Cardiac muscle cell (in vitro differentiated cells and primary cell): Measurements from ENCODE around the gene FKBP8. TPM values are rescaled to one million over a fixed set of nuclear protein-coding genes. Genes with fewer than 3 reads are reported as not detected.

Experiments used
- DNase-seq, 2 donors: peaks; one replicate each; pipeline versions ENCODE4 v3.0.0 to v3.0.0-alpha.2; 2010 to 2017; ENCODE audit warnings: low read depth in 1 of 2, low spot score in 1 of 2
- H3K27ac ChIP-seq: fragments of 200-600 bp; sonication (generic); 2 replicates; pipeline ENCODE4 v1.5.1; 2016
- H3K27me3 ChIP-seq: fragments of 200-600 bp; sonication (generic); 2 replicates; pipeline ENCODE4 v1.6.0; 2016; ENCODE audit warnings: control low read depth
- H3K36me3 ChIP-seq: fragments of 200-600 bp; sonication (generic); 2 replicates; pipeline ENCODE4 v1.5.1; 2016; ENCODE audit warnings: control low read depth
- H3K4me1 ChIP-seq: fragments of 200-600 bp; sonication (generic); 2 replicates; pipeline ENCODE4 v1.8.1; 2017; ENCODE audit warnings: low read depth, mild to moderate bottlenecking, mixed run types
- H3K4me3 ChIP-seq: fragments of 200-600 bp; sonication (generic); 2 replicates; pipeline ENCODE4 v1.5.1; 2016; ENCODE audit warnings: mild to moderate bottlenecking
- H3K9me3 ChIP-seq: fragments of 200-600 bp; sonication (generic); 2 replicates; pipeline ENCODE4 v1.5.1; 2017; ENCODE audit warnings: low read depth, mild to moderate bottlenecking, control low read depth
- CTCF ChIP-seq: IDR thresholded peaks from 2 replicates; pipeline ENCODE4 v1.5.1; 2012; ENCODE audit warnings: low read depth, mild to moderate bottlenecking, low read length
- polyA plus RNA-seq: library from polyadenylated mRNA; unstranded; fragments of >200 nt; fragmentation: Nextera tagmentation; extraction: Ambion mirVana; gene quantifications from 2 replicates; pipeline ENCODE4 v1.2.1, GENCODE V29; 2016
- total RNA-seq: library from RNA; depleted of rRNA; stranded (reverse); fragments of >200 nt; gene quantifications from 2 replicates; pipeline ENCODE4 v1.2.3, GENCODE V29; 2016

The FKBP8 gene
- total and polyA plus RNA-seq, 2 experiments from 2014 or later = 398 to 568 TPM

DNA sequence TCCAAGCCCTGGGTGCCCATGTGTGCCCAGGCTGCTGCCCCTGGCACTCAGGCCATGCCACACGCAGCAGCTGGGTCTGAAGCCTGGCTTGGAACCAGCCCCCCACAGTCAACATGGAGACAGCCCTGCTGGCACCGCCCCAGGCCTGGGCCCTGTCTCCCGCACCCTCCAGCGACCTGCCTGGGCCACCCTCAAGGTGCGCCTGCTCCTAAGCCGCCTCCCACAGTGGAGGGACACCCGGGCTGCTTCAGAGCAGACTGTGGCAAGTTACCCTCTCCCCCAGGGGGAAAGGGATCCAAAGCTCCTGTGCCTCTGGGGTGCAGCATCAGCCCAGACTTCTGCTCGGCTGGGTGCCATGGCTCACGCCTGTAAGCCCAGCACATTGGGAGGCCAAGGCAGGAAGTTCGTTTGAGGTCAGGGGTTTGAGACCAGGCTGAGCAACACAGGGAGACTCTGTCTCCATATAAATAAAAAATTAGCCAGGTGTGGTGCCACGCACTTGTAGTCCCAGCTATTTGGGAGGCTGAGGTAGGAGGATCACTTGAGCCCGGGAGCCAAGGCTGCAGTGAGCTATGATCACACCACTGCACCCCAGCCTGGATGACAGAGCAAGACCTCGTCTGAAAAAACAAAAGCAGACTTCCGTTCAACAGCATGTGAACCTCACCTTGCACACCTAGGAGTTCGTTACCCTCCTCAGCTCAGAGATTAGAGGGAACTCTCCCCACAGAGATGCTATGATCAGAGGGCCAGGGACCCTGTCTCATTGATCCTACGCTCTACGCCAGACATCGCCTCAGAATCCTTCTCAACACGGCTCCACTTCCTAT is 37.1 kb downstream of the FKBP8 start:
- H3K9me3 ChIP-seq = no peaks in the 10 kb centered on the region
- H3K4me1 ChIP-seq = peaks cover 54% of the 10 kb centered on the region
- no peaks in the 10 kb centered on the region for H3K27me3 ChIP-seq
- no peaks in the 10 kb centered on the region for H3K36me3 ChIP-seq
- no peak for DNase-seq
- no peak for TF ChIP-seq CTCF
- H3K4me3 ChIP-seq = no peak overlapping the region
- H3K27ac ChIP-seq = peak overlapping the region; percentile 85

DNA sequence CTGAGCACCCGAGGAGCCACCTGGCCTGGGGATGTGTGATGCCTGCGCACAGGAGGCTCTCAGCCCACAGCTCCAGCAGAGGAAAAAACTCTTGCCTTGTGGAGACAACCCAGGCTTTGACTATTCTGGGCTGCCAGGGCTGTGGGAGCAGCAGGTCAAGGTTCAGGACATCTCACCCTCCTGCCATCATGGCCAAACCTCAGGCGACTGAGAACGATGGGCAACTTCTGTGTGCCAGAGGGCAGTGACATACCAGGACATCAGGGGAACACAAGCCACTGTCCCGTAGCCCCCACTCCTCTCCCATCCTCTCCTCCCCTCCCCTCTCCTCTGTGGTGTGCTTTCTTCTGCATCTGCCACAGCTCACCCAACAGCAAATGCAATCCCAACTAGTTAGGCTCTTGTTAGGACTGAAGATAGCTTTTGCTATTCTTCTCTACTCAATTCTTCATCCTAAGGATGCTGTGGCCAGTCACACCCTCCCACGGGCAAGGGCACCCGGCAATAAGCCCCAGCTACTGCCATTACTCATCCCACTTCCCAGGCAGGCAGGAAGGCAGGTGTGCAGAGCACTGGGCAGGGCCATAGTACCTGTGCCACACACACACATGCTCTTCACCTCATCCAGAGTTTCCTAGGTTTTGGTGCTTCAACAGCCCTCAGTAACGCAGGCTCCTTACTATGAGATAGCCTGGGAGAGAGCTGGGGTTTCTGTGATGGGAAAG is 38.3 kb downstream of the FKBP8 start:
- Histone ChIP-seq H3K27ac (peak overlapping the region; percentile 23), H3K4me3 (no peak overlapping the region), H3K4me1 (peaks cover 54% of the 10 kb centered on the region), H3K9me3 (no peaks in the 10 kb centered on the region), H3K36me3 (no peaks in the 10 kb centered on the region), H3K27me3 (no peaks in the 10 kb centered on the region)
- no peak for TF ChIP-seq CTCF
- DNase-seq = no peak

DNA sequence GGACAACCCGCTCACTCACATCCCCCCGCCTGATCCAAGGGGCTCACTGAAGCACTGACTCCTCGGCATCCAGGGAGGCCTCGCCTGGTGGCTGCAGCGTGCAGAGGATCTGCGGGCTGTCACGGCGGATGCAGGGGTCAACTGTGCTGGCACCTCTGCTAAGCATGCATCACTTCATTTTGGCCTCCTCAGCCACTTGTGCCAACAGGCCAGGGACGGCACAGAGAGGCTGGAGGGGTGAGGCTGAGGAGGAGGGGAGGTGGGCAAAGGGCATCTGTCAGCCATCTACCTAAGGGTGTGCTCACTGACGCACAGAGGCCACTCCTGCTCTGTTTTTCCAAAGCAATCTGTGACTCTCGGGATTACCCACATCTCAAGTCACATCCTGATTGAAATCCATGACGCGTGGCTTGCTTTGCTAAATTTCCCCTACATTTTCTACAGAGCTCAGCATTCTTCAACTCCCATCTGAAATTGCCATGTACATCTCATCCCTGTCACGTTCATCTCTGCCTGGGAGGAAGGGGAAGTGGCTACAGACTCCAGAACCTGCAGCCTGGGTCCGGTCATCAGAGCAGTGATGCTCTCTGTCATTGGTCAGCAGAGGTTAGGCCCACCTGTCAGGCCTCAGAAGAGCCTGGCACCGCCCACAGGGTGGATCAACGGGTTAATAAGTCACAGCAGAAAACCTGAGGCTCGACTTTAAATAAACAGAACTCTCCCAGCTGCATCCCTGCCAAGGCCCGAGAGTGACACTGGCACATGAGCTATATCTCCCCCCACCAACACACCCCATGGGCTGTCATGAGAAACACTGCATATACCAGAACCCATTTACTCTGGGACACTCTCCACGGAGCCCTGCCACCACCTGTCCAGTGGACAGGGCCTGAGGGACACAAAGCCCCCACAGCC is 39.1 kb downstream of the FKBP8 start:
- Histone ChIP-seq H3K4me1 (peaks cover 49% of the 10 kb centered on the region), H3K27me3 (no peaks in the 10 kb centered on the region), H3K4me3 (no peak overlapping the region), H3K9me3 (no peaks in the 10 kb centered on the region), H3K27ac (peak overlapping the region; percentile 48), H3K36me3 (no peaks in the 10 kb centered on the region)
- TF ChIP-seq CTCF = no peak
- no peak for DNase-seq

- Histone ChIP-seq H3K27ac (peak overlapping the region; percentile 48), H3K4me1 (peaks cover 42% of the 10 kb centered on the region), H3K4me3 (no peak overlapping the region), H3K9me3 (no peaks in the 10 kb centered on the region), H3K27me3 (no peaks in the 10 kb centered on the region), H3K36me3 (no peaks in the 10 kb centered on the region)
- TF ChIP-seq CTCF = no peak
- no peak for DNase-seq
Observed at GRCh38 chr19:18503337-18503970, 39.9 kb downstream of the FKBP8 start.
